Measurements from ENCODE around the gene KLK6.

DNA sequence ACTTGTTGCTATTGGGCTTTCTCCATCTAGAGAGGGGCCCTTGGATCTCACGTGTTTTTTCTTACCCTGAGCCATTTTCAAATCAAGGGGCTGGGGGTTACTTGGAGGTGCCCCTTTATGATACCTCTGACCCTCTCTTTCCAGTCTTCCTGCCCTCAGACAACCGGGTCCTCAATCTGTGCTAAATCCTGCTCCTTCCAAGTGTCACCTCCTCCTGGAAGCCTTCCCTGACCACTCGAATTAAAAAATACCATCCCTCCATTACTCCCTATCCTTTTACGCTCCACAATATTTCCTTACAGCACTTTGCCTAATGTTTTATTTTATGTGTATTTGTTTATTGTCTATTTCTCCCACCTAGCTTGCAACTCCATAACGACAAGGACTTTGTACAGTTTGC, 28.7 kb upstream of the KLK6 start:
- no peak for TF ChIP-seq POLR2A (IDR thresholded peaks at IDR 0.05)
- TF ChIP-seq, protein P1, sequence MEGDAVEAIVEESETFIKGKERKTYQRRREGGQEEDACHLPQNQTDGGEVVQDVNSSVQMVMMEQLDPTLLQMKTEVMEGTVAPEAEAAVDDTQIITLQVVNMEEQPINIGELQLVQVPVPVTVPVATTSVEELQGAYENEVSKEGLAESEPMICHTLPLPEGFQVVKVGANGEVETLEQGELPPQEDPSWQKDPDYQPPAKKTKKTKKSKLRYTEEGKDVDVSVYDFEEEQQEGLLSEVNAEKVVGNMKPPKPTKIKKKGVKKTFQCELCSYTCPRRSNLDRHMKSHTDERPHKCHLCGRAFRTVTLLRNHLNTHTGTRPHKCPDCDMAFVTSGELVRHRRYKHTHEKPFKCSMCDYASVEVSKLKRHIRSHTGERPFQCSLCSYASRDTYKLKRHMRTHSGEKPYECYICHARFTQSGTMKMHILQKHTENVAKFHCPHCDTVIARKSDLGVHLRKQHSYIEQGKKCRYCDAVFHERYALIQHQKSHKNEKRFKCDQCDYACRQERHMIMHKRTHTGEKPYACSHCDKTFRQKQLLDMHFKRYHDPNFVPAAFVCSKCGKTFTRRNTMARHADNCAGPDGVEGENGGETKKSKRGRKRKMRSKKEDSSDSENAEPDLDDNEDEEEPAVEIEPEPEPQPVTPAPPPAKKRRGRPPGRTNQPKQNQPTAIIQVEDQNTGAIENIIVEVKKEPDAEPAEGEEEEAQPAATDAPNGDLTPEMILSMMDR (IDR thresholded peaks at IDR 0.05) = no peak

Data from thyroid gland (tissue), 4 donors.